Cardiac fibroblast (primary cell): Measurements from ENCODE around the gene MBNL2.

Source experiments
- DNase-seq, 2 donors: peaks; one replicate each; pipeline versions ENCODE4 v3.0.0 to v3.0.0-alpha.2; 2010; ENCODE audit warnings: low read depth in 2 of 2
- H3K4me3 ChIP-seq, 2 donors: replicated peaks in 1 of 2; 1 replicate in 1 of 2; 2 replicates in 1 of 2; pipeline ENCODE4 v1.5.1; 2011; ENCODE audit warnings: low read depth in 2 of 2, low read length in 2 of 2, mild to moderate bottlenecking in 2 of 2, moderate library complexity in 1 of 2
- TF ChIP-seq, protein P1 (sequence below): IDR thresholded peaks from one replicate; pipeline ENCODE4 v1.5.1; 2011; ENCODE audit warnings: low read depth, mild to moderate bottlenecking, low read length, inconsistent platforms

Gene MBNL2

GRCh38 chr13:97423300-97424045, 201.3 kb downstream of the MBNL2 start:
- no peak overlapping the region for H3K4me3 ChIP-seq
- TF ChIP-seq, protein P1, sequence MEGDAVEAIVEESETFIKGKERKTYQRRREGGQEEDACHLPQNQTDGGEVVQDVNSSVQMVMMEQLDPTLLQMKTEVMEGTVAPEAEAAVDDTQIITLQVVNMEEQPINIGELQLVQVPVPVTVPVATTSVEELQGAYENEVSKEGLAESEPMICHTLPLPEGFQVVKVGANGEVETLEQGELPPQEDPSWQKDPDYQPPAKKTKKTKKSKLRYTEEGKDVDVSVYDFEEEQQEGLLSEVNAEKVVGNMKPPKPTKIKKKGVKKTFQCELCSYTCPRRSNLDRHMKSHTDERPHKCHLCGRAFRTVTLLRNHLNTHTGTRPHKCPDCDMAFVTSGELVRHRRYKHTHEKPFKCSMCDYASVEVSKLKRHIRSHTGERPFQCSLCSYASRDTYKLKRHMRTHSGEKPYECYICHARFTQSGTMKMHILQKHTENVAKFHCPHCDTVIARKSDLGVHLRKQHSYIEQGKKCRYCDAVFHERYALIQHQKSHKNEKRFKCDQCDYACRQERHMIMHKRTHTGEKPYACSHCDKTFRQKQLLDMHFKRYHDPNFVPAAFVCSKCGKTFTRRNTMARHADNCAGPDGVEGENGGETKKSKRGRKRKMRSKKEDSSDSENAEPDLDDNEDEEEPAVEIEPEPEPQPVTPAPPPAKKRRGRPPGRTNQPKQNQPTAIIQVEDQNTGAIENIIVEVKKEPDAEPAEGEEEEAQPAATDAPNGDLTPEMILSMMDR = no peak
- DNase-seq = peak in 1 of 2 donors; percentile 43

- no peak for DNase-seq
- no peak overlapping the region for H3K4me3 ChIP-seq
- TF ChIP-seq, protein P1 = no peak
Observed at GRCh38 chr13:97425590-97425989, 203.5 kb downstream of the MBNL2 start.

- TF ChIP-seq, protein P1 = no peak
- no peak for DNase-seq
- no peak overlapping the region for H3K4me3 ChIP-seq
Observed at GRCh38 chr13:97426695-97427094, 204.6 kb downstream of the MBNL2 start.

DNA sequence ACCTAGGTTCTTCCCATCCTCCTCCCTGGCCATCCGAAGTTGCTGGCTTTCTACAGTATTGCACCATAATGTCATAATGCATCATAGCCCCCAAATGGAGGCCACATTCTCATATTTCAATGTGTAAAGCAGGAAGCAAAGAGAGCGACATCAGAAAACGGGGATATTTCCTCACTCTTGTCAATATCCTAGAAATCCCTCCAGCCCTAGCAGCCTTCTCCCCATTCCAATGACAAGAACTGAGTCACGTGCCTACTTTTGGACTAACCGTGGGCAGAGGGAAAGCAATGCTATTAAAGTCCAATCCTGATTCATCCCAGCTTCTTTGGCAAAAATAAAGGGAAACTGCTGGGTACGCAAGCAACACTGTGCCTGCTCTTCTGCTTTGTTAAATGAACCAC, 207.5 kb downstream of the MBNL2 start:
- peak; percentile 37 to 55 for DNase-seq
- H3K4me3 ChIP-seq = peak overlapping the region in 1 of 2 donors; percentile 2
- TF ChIP-seq, protein P1 = no peak

GRCh38 chr13:97430296-97430695, 208.2 kb downstream of the MBNL2 start:
- no peak overlapping the region for H3K4me3 ChIP-seq
- DNase-seq = no peak
- TF ChIP-seq, protein P1 = no peak

DNA sequence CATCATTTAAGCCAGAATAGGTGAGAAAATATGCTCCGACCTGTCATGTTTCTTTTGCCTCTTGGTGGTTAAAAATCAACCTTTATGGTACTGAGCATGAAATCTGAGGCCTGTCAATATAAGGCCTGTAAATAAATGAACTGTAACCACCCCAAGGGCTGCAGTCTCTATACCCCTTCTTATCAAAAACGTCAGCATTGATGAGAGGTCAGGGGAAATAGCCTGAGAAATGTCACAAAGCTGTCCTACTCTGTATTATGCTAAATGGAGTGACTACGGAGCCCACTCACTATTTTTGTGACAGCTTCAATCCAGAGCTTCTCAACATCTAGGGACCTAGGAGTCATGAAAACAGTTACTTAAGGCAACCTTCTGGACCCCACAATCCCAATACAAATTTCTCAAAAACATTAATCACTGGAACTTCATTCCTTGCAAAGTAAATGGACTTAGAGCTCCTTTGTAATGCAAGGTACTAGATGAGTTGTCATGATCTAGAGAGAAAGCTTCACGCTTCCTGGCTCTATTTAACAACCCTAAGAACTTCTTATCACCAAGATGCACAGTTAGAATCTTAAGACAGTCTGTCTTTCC, 209.1 kb downstream of the MBNL2 start:
- no peak overlapping the region for H3K4me3 ChIP-seq

More for the DNA sequence above, 209.1 kb downstream of the MBNL2 start:
- DNase-seq = no peak
- TF ChIP-seq, protein P1 = no peak
